ENCODE measurements around the gene JUP. TPM values are rescaled to one million over a fixed set of nuclear protein-coding genes. Genes with fewer than 3 reads are reported as not detected.
A peak's percentile ranks its signal among the peaks of the same experiment; 100 is the strongest.

Gene JUP
- total and polyA plus RNA-seq, 2 experiments from 2014 or later: 209 to 214 TPM

DNA sequence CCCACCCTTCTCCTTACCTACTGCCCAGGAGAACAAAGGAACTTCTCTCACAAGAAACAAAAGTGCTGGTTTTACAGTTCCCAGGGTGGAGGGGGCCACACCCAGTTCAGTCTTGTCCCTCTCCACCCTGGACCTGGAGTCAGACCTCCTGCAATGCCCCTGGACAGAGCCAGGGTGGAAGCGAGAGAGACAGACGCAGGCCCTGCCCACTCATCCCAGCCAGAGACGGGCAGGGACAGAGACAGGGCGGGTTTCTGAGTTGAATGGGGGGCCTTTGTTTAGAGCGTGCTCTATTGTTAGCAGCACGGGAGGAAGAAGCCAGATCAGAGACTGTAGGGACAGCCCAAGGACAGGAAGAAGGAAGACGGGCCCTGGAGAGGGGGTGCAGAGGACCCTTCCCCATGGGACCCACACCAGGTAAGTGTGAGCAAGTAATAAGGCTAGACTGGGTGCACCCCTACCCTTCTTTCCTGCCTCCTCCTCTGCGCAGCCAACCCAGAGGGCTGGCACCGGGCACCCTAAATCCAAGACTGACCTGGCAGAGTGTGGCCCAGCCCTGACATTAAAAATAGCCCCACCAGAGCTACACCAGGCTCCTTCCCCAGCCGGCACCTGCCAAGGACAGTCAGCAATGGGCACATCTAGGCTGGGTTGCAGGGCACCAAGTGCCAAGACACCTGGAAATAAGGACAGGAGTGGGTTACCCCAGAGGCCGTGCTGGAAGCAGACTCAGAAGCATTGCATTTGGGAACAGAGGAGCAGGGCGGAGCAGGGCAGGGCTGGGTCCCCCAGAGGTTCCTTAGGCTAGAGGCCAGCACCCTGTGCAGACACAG, 10.9 kb downstream of the JUP start:
- H3K4me2 ChIP-seq: no peak overlapping the region

DNA sequence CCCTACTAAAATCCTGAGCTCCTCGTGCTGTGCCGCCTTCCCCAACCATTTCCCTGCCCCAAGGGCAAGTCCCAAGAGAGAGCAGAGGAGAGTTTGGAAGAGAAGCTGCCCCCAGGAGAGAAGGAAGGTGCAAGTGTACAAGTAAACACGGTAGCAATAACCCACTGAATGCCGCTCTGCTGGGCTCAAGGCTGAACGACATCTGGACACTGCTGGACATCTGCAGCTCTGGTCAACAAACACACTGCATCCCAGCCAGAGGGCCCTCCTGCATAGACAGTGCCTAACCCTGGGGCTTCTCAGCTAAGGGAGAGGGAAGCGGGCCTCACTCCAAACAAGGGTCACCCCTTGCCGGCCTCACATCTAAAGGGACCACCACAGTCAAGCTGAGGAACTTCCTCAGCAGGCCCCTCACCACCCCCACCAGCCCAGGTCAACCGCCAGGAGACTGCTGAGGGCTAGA, 12.7 kb downstream of the JUP start:
- Histone ChIP-seq H3K4me2 (peak overlapping the region; percentile 71), H2AFZ (no peak overlapping the region), H3K9me2 (replicated peaks; ENCODE audit: insufficient read depth) (no peaks in the 10 kb centered on the region), H3K4me1 (ENCODE audit: insufficient read depth) (peaks cover 59% of the 10 kb centered on the region), H3K36me3 (replicated peaks; ENCODE audit: insufficient read depth, low read depth) (no peaks in the 10 kb centered on the region), H3K9me3 (ENCODE audit: low read depth) (no peaks in the 10 kb centered on the region), H3K27me3 (no peaks in the 10 kb centered on the region), H3K79me2 (peaks cover 85% of the 10 kb centered on the region), H3K27ac (peak overlapping the region; percentile 98), H3K4me3 (no peak overlapping the region), H4K20me1 (ENCODE audit: insufficient read depth, poor library complexity, severe bottlenecking) (peaks cover 86% of the 10 kb centered on the region)
- WGBS (ENCODE audit: low lambda C conversion rate, missing lambda C conversion rate): 45% methylated on average over 8 of the region's 8 CpGs
- DNase-seq (ENCODE audit: low spot score): no peak
- no peak for TF ChIP-seq EZH2phosphoT487 (IDR thresholded peaks at IDR 0.05; ENCODE audit: low read depth, severe bottlenecking, unreplicated experiment)
- TF ChIP-seq, protein P1, sequence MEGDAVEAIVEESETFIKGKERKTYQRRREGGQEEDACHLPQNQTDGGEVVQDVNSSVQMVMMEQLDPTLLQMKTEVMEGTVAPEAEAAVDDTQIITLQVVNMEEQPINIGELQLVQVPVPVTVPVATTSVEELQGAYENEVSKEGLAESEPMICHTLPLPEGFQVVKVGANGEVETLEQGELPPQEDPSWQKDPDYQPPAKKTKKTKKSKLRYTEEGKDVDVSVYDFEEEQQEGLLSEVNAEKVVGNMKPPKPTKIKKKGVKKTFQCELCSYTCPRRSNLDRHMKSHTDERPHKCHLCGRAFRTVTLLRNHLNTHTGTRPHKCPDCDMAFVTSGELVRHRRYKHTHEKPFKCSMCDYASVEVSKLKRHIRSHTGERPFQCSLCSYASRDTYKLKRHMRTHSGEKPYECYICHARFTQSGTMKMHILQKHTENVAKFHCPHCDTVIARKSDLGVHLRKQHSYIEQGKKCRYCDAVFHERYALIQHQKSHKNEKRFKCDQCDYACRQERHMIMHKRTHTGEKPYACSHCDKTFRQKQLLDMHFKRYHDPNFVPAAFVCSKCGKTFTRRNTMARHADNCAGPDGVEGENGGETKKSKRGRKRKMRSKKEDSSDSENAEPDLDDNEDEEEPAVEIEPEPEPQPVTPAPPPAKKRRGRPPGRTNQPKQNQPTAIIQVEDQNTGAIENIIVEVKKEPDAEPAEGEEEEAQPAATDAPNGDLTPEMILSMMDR (IDR thresholded peaks at IDR 0.05; ENCODE audit: poor library complexity): no peak
- no peak for TF ChIP-seq EZH2 (IDR thresholded peaks at IDR 0.05; ENCODE audit: borderline replicate concordance)

More for the DNA sequence above, 10.9 kb downstream of the JUP start:
- H4K20me1 ChIP-seq (ENCODE audit: insufficient read depth, poor library complexity, severe bottlenecking): peaks cover 91% of the 10 kb centered on the region
- WGBS (ENCODE audit: low lambda C conversion rate, missing lambda C conversion rate): 82% methylated on average over 12 of the region's 12 CpGs
- H3K27me3 ChIP-seq: no peaks in the 10 kb centered on the region
- peak overlapping the region; percentile 98 for H3K27ac ChIP-seq
- peaks cover 59% of the 10 kb centered on the region for H3K4me1 ChIP-seq (ENCODE audit: insufficient read depth)
- H3K79me2 ChIP-seq: peaks cover 94% of the 10 kb centered on the region
- no peak overlapping the region for H2AFZ ChIP-seq
- no peaks in the 10 kb centered on the region for H3K9me3 ChIP-seq (ENCODE audit: low read depth)
- H3K9me2 ChIP-seq (replicated peaks; ENCODE audit: insufficient read depth): no peaks in the 10 kb centered on the region
- no peak overlapping the region for H3K4me3 ChIP-seq
- no peak for DNase-seq (ENCODE audit: low spot score)
- TF ChIP-seq EZH2phosphoT487 (IDR thresholded peaks at IDR 0.05; ENCODE audit: low read depth, severe bottlenecking, unreplicated experiment) (no peak), EZH2 (IDR thresholded peaks at IDR 0.05; ENCODE audit: borderline replicate concordance) (no peak)
- TF ChIP-seq, protein P1 (IDR thresholded peaks at IDR 0.05; ENCODE audit: poor library complexity): no peak
- H3K36me3 ChIP-seq (replicated peaks; ENCODE audit: insufficient read depth, low read depth): no peaks in the 10 kb centered on the region

DNA sequence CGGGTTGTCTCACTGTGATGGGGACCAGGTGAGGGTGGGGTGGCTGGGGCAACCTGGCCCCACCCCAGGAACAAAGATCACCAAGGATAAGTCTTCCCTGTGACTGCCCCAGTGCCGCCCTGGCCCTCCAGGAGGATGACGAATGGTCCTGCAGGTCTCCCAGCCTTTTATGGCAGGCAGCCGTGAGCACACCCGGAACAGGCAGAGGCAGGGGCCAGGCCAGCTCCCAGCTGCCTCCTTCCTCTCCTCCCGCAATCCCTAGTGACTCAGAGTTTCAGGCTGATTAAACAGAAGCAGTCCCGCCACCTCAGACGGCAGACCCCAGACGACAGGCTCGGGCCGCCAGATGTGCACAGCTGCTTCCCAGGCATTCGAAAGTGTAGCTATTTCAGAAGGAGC, 13.3 kb downstream of the JUP start:
- no peaks in the 10 kb centered on the region for H3K9me3 ChIP-seq (ENCODE audit: low read depth)
- no peaks in the 10 kb centered on the region for H3K9me2 ChIP-seq (replicated peaks; ENCODE audit: insufficient read depth)
- no peak for TF ChIP-seq EZH2 (IDR thresholded peaks at IDR 0.05; ENCODE audit: borderline replicate concordance)
- no peak for TF ChIP-seq EZH2phosphoT487 (IDR thresholded peaks at IDR 0.05; ENCODE audit: low read depth, severe bottlenecking, unreplicated experiment)
- TF ChIP-seq, protein P1 (IDR thresholded peaks at IDR 0.05; ENCODE audit: poor library complexity): no peak
- H3K27me3 ChIP-seq: no peaks in the 10 kb centered on the region
- H4K20me1 ChIP-seq (ENCODE audit: insufficient read depth, poor library complexity, severe bottlenecking): peaks cover 86% of the 10 kb centered on the region
- no peaks in the 10 kb centered on the region for H3K36me3 ChIP-seq (replicated peaks; ENCODE audit: insufficient read depth, low read depth)
- peak overlapping the region; percentile 71 for H3K4me2 ChIP-seq
- peaks cover 57% of the 10 kb centered on the region for H3K4me1 ChIP-seq (ENCODE audit: insufficient read depth)
- no peak overlapping the region for H2AFZ ChIP-seq
- no peak overlapping the region for H3K4me3 ChIP-seq
- peak; percentile 93 for DNase-seq (ENCODE audit: low spot score)
- H3K79me2 ChIP-seq: peaks cover 81% of the 10 kb centered on the region
- peak overlapping the region; percentile 98 for H3K27ac ChIP-seq
- WGBS (ENCODE audit: low lambda C conversion rate, missing lambda C conversion rate): 15% methylated on average over 10 of the region's 12 CpGs

Measured in hepatocyte (in vitro differentiated cells).